NB4 (cell line): ENCODE data around the gene ABCC4.

Experiments used
- DNase-seq: peaks from one replicate; pipeline ENCODE4 v3.0.0; 2010; ENCODE audit warnings: low read depth
- H3K4me3 ChIP-seq: one replicate; pipeline ENCODE4 v1.5.1; 2011; ENCODE audit warnings: mild to moderate bottlenecking, low read depth, low read length, moderate library complexity
- MYC ChIP-seq: IDR thresholded peaks from 2 replicates; pipeline ENCODE4 v1.6.1; 2011; ENCODE audit warnings: low read depth, low read length
- POLR2A ChIP-seq: IDR thresholded peaks from 2 replicates; pipeline ENCODE4 v1.6.1; 2011; ENCODE audit warnings: mild to moderate bottlenecking; ENCODE audit not compliant: insufficient read length; ENCODE audit errors: extremely low read depth
- TF ChIP-seq, protein P1 (sequence below): IDR thresholded peaks from 2 replicates; pipeline ENCODE4 v1.6.1; 2011; ENCODE audit warnings: low read depth, low read length
- TF ChIP-seq, protein P2 (sequence below): IDR thresholded peaks from one replicate; pipeline ENCODE4 v1.5.1; 2012; ENCODE audit warnings: low read depth, low read length

ABCC4 gene

DNA sequence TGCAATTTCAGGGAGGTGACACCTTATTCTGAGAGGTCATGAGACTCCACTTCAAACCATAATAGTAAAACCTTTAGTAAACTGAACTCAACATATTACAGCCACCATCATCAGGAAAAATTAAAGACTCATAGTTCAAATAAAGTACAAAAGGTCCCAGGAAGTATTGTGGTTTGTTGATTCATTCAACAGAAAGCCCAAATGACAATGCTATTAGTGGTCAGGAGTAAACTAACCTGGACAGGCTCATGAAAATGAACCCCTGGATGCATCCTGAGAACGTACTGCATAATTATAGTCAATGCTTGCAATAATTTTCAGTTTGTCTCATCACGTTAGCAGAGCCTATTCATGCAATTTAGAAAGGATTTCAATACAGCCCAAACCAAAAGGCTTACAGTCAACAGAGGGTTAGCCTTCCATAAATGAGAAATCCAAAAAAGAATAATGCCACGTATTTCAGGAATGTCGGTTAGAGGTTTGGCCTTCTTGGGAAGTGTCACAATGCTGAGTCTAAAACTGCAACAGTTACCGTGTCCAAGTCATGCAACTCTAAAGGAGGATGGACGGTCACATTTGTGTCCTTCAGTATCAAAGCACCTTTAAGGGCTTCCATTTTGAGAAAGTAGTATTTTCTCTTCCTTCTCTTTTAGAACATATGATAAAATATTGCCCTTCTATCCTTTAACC lies 280.8 kb downstream of the ABCC4 start:
- TF ChIP-seq, protein P1, sequence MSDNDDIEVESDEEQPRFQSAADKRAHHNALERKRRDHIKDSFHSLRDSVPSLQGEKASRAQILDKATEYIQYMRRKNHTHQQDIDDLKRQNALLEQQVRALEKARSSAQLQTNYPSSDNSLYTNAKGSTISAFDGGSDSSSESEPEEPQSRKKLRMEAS = no peak
- no peak for TF ChIP-seq MYC
- TF ChIP-seq POLR2A = no peak
- TF ChIP-seq, protein P2, sequence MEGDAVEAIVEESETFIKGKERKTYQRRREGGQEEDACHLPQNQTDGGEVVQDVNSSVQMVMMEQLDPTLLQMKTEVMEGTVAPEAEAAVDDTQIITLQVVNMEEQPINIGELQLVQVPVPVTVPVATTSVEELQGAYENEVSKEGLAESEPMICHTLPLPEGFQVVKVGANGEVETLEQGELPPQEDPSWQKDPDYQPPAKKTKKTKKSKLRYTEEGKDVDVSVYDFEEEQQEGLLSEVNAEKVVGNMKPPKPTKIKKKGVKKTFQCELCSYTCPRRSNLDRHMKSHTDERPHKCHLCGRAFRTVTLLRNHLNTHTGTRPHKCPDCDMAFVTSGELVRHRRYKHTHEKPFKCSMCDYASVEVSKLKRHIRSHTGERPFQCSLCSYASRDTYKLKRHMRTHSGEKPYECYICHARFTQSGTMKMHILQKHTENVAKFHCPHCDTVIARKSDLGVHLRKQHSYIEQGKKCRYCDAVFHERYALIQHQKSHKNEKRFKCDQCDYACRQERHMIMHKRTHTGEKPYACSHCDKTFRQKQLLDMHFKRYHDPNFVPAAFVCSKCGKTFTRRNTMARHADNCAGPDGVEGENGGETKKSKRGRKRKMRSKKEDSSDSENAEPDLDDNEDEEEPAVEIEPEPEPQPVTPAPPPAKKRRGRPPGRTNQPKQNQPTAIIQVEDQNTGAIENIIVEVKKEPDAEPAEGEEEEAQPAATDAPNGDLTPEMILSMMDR = no peak
- DNase-seq = no peak

DNA sequence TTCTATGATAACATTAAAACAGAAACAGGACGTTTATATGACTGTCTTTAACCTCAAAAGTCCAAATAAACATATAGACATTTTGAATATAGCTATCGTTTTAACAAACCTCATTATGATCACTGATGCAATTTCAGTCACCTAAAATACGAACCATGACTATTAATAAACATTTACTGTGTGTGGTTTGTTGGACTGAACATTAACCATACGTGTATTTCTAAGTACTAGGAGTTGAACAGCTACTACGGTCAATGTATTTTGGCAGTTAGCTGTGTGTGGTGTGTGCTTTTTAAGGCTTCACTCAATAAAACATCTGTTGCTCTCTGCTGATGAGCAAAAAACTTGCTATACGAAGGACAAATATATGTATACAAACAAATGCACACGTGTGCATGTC lies 281.4 kb downstream of the ABCC4 start:
- no peak overlapping the region for H3K4me3 ChIP-seq
- no peak for TF ChIP-seq MYC
- TF ChIP-seq, protein P1 = no peak
- TF ChIP-seq, protein P2 = no peak
- no peak for TF ChIP-seq POLR2A
- DNase-seq = no peak

More for the DNA sequence above, 280.8 kb downstream of the ABCC4 start:
- H3K4me3 ChIP-seq = no peak overlapping the region

DNA sequence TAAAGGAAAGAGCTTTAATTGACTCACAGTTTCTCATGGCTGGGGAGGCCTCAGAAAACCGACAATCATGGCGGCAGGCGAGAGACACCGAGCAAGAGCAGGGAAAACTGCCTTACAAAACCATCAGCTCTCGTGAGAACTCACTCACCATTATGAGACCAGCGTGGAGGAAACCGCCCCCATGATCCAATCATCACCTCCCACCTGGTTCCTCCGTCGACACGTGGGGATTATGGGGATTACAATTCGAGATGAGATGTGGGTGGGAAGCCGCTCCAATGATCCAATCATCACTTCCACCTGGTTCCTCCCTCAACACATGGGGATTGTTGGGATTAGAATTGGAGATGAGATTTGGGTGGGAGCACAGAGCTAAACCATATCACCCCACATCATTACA lies 293.9 kb downstream of the ABCC4 start:
- no peak for TF ChIP-seq POLR2A
- TF ChIP-seq, protein P2 = no peak
- TF ChIP-seq, protein P1 = no peak
- DNase-seq = no peak
- H3K4me3 ChIP-seq = no peak overlapping the region

- DNase-seq = no peak
- H3K4me3 ChIP-seq = no peak overlapping the region
- TF ChIP-seq, protein P2 = no peak
- TF ChIP-seq, protein P1 = no peak
- TF ChIP-seq POLR2A (no peak), MYC (no peak)
Measured at GRCh38 chr13:95005300-95005699, 296.0 kb downstream of the ABCC4 start.

DNA sequence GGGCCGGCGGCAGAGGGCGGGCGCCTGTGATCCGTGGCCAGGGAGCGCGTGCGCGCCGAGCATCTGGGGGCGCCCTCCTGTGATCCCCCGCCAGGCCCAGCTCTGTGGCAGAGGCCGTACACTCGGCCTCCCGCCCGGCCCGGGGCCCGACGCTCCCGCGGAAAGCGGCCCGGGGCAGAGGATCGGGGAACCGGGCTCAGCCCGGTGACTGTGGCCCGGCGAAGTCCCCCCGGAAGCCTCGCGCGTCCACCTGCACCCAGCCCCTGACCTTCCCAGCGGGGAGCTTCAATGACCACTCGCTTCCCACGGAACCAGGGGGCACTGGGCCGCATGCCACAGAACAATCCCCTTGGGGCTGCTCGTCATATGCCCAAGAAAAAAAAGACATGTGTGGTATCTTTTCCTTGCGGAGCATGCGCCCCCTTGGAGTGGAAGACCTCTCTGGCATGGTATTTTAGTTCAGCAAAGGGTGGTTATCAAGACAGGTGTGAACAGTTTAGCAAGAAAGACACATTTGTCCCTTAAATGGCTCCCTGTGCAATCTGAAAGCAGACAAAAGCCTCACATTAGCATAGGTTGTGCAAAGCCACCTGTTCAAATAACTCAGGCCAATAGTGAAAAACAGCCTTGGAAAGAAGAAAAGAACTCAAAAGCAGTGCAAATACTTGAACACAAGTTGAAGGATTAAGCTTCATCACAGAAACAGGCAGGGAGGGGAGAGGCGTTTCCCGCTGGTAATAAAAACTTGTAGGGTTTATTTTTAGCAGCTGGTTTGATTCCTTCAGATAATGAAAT lies 298.0 kb downstream of the ABCC4 start:
- TF ChIP-seq, protein P1 = no peak
- TF ChIP-seq, protein P2 = no peak
- TF ChIP-seq POLR2A (no peak), MYC (no peak)
- no peak for DNase-seq
- no peak overlapping the region for H3K4me3 ChIP-seq
